Stomach (tissue), 9 donors: ENCODE measurements around the gene LOXL3. TPM values are rescaled to one million over a fixed set of nuclear protein-coding genes. Genes with fewer than 3 reads are reported as not detected.

Source experiments
- DNase-seq, 2 donors: peaks; one replicate each; pipeline versions ENCODE4 v3.0.0 to v3.0.0-alpha.2; 2013 to 2019
- H3K27ac ChIP-seq, 5 donors: fragments of 200-600 bp in 4 of 5; sonication (generic) in 4 of 5; one replicate each; pipeline ENCODE4 v1.5.1; 2013 to 2019; ENCODE audit warnings: mild to moderate bottlenecking in 1 of 5, moderate library complexity in 1 of 5
- H3K27me3 ChIP-seq, 3 donors: fragments of 200-600 bp; sonication (generic); one replicate each; pipeline ENCODE4 v1.5.1; 2017 to 2019; ENCODE audit warnings: mixed run types in 1 of 3
- H3K36me3 ChIP-seq, 4 donors: fragments of 200-600 bp; sonication (generic); 1 replicate in 3 of 4; 2 replicates in 1 of 4; pipeline ENCODE4 v1.5.1; 2016 to 2019
- H3K4me1 ChIP-seq, 4 donors: fragments of 200-600 bp; sonication (generic); one replicate each; pipeline ENCODE4 v1.5.1; 2016 to 2019
- H3K4me3 ChIP-seq, 4 donors: fragments of 200-600 bp; sonication (generic) in 3 of 4; one replicate each; pipeline ENCODE4 v1.5.1; 2016 to 2019; ENCODE audit warnings: mild to moderate bottlenecking in 1 of 4
- H3K9me3 ChIP-seq, 4 donors: fragments of 200-600 bp; sonication (generic); one replicate each; pipeline ENCODE4 v1.5.1; 2016 to 2019
- EP300 ChIP-seq: sonication (generic); formaldehyde crosslinking; IDR thresholded peaks from one replicate; pipeline ENCODE4 v1.6.1; 2017; ENCODE audit warnings: antibody characterized with exemption
- POLR2A ChIP-seq, 4 donors: fragments of 450-650 bp; IDR thresholded peaks; one replicate each; pipeline ENCODE4 v1.6.1; 2016; ENCODE audit warnings: antibody characterized with exemption in 4 of 4, control low read depth in 2 of 4, mild to moderate bottlenecking in 1 of 4, moderate library complexity in 1 of 4
- POLR2AphosphoS5 ChIP-seq, 3 donors: sonication (generic); formaldehyde crosslinking; IDR thresholded peaks; one replicate each; pipeline ENCODE4 v1.6.1; 2016; ENCODE audit warnings: antibody characterized with exemption in 3 of 3
- WGBS, 5 donors: extraction: QIAGEN DNeasy Blood & Tissue Kit in 3 of 5; methylation state at CpG; one replicate each; pipeline versions ENCODE4 v1.1.5 to v1.1.7; 2013 to 2018; 5-methylcytosine and 5-hydroxymethylcytosine counted together
- intact Hi-C: fragments of 100-400 bp; cut with DNase I; formaldehyde crosslinking; loops from one replicate; pipeline ENCODE4 v1.15.1; 2023; ENCODE audit warnings: low total_unique reads
- polyA plus RNA-seq, 3 donors: library from polyadenylated mRNA; stranded (reverse); fragments of 200-250 nt; gene quantifications; one replicate each; pipeline ENCODE4 v1.2.3, GENCODE V29; 2013
- total RNA-seq, 5 donors: library from RNA; depleted of rRNA; stranded (reverse); fragments of >200 nt; gene quantifications; one replicate each; pipeline versions ENCODE4 v1.1.0 to v1.2.3, GENCODE V29; 2014 to 2016
- TF ChIP-seq, protein P1 (sequence below), 7 experiments: fragments of 450-650 bp in 4 of 7; fragments of 200-600 bp in 3 of 7; sonication (generic) in 3 of 7; IDR thresholded peaks; one replicate each; pipeline ENCODE4 v1.5.1; 2016 to 2019; ENCODE audit warnings: antibody characterized with exemption in 7 of 7, control low read depth in 2 of 7, mild to moderate bottlenecking in 1 of 7
- donor health status: healthy with polysubstance abuse.
- donor health status: Bipolar disorder and iron deficiency.
- donor health status: healthy.

The LOXL3 gene
- total and polyA plus RNA-seq, 8 donors = 0.76 to 49.0 (median 1.4) TPM

- no peak for DNase-seq
- no peaks in the 10 kb centered on the region for H3K36me3 ChIP-seq
- H3K9me3 ChIP-seq = no peaks in the 10 kb centered on the region
- H3K4me3 ChIP-seq = peak overlapping the region; percentile 47 to 63 (median 59)
- H3K27ac ChIP-seq = peak overlapping the region; percentile 71 to 80 (median 76)
- TF ChIP-seq, protein P1, sequence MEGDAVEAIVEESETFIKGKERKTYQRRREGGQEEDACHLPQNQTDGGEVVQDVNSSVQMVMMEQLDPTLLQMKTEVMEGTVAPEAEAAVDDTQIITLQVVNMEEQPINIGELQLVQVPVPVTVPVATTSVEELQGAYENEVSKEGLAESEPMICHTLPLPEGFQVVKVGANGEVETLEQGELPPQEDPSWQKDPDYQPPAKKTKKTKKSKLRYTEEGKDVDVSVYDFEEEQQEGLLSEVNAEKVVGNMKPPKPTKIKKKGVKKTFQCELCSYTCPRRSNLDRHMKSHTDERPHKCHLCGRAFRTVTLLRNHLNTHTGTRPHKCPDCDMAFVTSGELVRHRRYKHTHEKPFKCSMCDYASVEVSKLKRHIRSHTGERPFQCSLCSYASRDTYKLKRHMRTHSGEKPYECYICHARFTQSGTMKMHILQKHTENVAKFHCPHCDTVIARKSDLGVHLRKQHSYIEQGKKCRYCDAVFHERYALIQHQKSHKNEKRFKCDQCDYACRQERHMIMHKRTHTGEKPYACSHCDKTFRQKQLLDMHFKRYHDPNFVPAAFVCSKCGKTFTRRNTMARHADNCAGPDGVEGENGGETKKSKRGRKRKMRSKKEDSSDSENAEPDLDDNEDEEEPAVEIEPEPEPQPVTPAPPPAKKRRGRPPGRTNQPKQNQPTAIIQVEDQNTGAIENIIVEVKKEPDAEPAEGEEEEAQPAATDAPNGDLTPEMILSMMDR (IDR thresholded peaks at IDR 0.05) = no peak
- TF ChIP-seq POLR2AphosphoS5 (IDR thresholded peaks at IDR 0.05) (no peak), POLR2A (IDR thresholded peaks at IDR 0.05) (no peak)
- H3K4me1 ChIP-seq = peaks cover 14 to 35% (median 22%) of the 10 kb centered on the region in 4 donors
- H3K27me3 ChIP-seq = peaks cover 0 to 5% (median 0%) of the 10 kb centered on the region in 3 donors
- 18 to 35% (median 25%) methylated on average over 14 to 26 of the region's 26 CpGs for WGBS, 5 donors
- intact Hi-C loops = no loop called here
Observed at GRCh38 chr2:74548285-74548899, 5.3 kb downstream of the LOXL3 start.

DNA sequence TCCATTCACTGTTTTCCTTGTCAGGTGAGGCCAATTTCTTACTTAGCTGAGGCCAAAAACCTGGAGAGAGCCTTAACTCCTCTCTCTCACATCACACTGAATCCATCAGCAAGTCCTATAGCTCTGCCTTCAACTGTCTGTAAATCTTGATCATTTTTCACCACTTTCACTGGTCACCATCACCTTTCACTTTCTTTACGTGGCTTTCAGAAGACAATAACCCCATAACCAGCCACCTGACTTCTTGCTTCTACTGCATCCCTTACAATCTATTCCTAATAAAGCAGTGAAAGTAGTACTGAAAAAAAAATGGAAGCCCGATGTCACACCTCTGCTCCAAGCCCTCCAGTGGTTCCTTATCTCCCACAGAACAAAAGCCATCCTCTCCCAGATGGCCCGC, 7.7 kb downstream of the LOXL3 start:
- Histone ChIP-seq H3K4me1 (peaks cover 12 to 21% (median 16%) of the 10 kb centered on the region in 4 donors), H3K4me3 (no peak overlapping the region), H3K27ac (no peak overlapping the region), H3K36me3 (no peaks in the 10 kb centered on the region), H3K9me3 (no peaks in the 10 kb centered on the region), H3K27me3 (peaks cover 0 to 5% (median 0%) of the 10 kb centered on the region in 3 donors)
- no peak for DNase-seq
- TF ChIP-seq, protein P1 (IDR thresholded peaks at IDR 0.05) = no peak
- TF ChIP-seq POLR2A (IDR thresholded peaks at IDR 0.05) = no peak
- no peak for TF ChIP-seq EP300
- TF ChIP-seq POLR2AphosphoS5 (IDR thresholded peaks at IDR 0.05) = no peak
- intact Hi-C loops = no loop called here
- 70 to 81% (median 74%) methylated on average over 3 of the region's 3 CpGs for WGBS, 5 donors

- H3K4me1 ChIP-seq = peaks cover 9 to 15% (median 13%) of the 10 kb centered on the region in 4 donors
- 81 to 93% (median 89%) methylated on average over 3 of the region's 3 CpGs for WGBS, 5 donors
- TF ChIP-seq, protein P1 (IDR thresholded peaks at IDR 0.05) = no peak
- no peak for TF ChIP-seq POLR2AphosphoS5 (IDR thresholded peaks at IDR 0.05)
- no peak for TF ChIP-seq POLR2A (IDR thresholded peaks at IDR 0.05)
- no peak for TF ChIP-seq EP300
- H3K27me3 ChIP-seq = peaks cover 0 to 5% (median 0%) of the 10 kb centered on the region in 3 donors
- H3K36me3 ChIP-seq = no peaks in the 10 kb centered on the region
- H3K27ac ChIP-seq = no peak overlapping the region
- H3K4me3 ChIP-seq = no peak overlapping the region
- H3K9me3 ChIP-seq = no peaks in the 10 kb centered on the region
- intact Hi-C loops = no loop called here
- no peak for DNase-seq
Observed at GRCh38 chr2:74544634-74545033, 9.1 kb downstream of the LOXL3 start.

DNA sequence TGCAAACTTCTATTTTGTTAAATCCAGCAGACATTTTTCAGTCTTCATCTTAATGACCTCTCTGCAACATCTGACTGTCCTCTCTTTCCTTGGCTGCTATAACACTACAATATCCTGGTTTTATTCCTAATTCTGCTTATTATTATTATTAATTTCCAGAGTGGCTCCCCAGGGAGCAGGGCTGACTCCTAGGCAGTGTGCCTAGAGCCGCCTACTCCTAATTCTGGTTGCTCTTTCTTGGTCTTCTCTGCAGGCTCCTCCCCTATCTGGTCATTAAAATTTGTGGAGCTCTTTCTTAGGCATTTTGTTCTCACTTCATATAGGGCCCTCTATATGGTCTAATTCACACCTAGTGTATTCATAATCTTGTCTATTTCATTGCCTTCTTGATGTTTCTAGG, 10.8 kb downstream of the LOXL3 start:
- WGBS, 5 donors = 88 to 97% (median 91%) methylated on average over 1 of the region's 1 CpG
- intact Hi-C loops = no loop called here

More for the DNA sequence above, 10.8 kb downstream of the LOXL3 start:
- Histone ChIP-seq H3K27me3 (no peaks in the 10 kb centered on the region), H3K36me3 (no peaks in the 10 kb centered on the region), H3K27ac (no peak overlapping the region), H3K4me1 (no peaks in the 10 kb centered on the region), H3K9me3 (no peaks in the 10 kb centered on the region), H3K4me3 (no peak overlapping the region)
- TF ChIP-seq POLR2A (IDR thresholded peaks at IDR 0.05) = no peak
- no peak for TF ChIP-seq POLR2AphosphoS5 (IDR thresholded peaks at IDR 0.05)
- TF ChIP-seq EP300 = no peak
- TF ChIP-seq, protein P1 (IDR thresholded peaks at IDR 0.05) = no peak
- DNase-seq = no peak
